GM21447 (cell line): Measurements from ENCODE around the gene DENND2C.

Source experiments
- ATAC-seq: cut with Tn5 transposase; IDR thresholded peaks from one replicate; pipeline ENCODE4 v1.9.1; 2021; ENCODE audit not compliant: unreplicated experiment

The DENND2C gene

DNA sequence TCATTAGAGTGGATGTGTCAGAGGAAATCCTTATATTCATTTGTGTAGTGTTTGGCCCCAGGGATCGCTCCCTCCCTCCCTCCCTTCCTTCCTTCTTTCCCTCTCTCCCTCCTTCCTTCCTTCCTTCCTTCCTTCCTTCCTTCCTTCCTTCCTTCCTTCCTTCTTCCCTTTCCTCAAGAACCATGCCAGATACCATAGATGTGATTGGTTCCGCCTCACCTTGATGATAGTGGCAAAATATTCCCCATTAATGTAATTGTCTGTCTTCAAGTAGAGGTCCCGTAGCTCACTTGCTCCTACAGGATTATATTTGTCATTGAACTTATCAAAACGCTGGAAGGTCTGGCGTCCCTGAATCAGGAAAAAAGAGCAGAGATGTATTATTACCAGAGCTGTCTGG lies 7.8 kb upstream of the DENND2C start:
- ATAC-seq, result no peak

DNA sequence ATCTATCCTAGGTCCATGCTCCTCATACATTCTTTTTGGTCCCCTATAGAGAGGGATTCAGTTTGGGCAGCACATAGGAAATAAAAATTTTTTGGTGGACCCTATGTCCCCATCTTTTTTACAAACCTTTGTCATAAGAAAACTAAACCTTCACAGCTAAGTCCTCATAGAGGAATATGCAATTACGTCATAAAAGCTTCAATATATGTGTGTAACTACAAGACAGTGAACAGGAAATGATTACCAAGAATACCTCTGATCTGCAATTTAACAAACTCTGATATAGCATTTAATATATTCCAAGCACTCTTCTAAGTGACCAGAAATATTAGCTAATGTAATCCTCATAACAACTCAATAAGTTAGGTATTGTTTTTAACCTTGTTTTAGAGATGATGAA lies 6.3 kb upstream of the DENND2C start:
- ATAC-seq, result no peak

GRCh38 chr1:114671939-114672275 lies 2.1 kb upstream of the DENND2C start:
- ATAC-seq, result no peak

GRCh38 chr1:114671011-114671938 lies 1.4 kb upstream of the DENND2C start:
- ATAC-seq, result no peak

DNA sequence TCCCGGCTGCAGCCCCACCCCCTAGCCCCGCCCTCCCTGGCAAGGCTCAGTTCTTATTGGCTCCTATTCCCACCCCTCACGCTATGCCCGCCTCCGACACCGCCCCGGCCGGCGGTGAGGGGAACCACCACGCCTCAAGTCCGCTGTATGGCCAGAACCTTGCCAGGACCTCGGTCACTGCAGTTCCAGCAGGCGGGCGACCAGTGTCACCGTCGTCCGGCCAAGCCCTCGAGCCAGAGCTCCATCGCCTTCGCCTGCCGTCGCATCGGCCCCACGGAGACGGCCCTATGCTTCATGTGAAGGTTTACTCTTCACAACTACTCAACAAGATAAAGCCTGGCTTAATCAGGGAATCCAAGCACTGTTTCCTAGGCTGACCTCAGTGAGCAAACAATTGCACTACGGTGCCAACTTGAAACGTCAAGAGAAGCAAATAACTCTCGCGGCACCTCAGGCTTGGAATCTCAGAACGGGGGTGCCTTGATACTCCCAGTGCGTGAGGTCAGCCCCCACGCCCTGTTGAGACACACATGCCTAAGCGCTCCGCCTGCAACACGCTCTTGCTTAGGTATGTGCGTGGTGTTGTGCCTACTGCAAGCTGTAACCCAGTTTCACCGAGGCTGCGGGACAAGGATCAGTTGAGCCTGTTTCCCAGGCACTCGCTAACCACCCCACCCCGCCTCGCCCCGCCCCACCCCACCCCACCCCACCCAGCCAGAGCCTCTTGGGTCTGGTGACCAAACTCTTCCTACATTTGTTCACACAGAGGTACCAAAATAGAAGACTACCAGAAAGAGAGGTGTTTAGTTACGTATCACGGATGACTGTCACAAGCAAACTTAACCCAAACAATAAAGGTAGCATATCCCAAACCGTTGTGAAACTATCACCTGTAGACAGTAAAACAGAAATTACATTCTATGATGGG lies 498 bp upstream of the DENND2C start:
- ATAC-seq, result peak; percentile 99

GRCh38 chr1:114668784-114669561 lies 876 bp downstream of the DENND2C start:
- no peak for ATAC-seq

GRCh38 chr1:114668373-114668772 lies 1.5 kb downstream of the DENND2C start:
- ATAC-seq, result no peak

DNA sequence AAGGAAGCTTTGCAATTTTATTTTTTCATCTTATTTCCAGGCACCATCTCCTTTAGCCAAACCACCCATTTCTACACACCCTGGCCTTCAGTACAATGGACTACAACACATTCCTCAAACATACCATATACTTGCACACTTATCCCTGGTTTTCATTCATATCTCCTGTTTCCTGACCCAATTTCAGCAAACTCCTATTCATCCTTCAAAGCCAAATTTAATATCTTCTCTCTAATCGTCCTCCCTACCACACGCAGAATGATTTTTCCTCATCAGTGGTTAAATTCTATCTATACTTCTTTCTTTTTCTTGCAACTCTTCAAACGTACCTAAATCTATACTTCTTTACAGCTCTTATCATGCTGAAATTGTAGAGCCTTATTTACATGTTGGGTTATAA lies 2.9 kb downstream of the DENND2C start:
- ATAC-seq, result no peak

GRCh38 chr1:114660238-114660637 lies 9.6 kb downstream of the DENND2C start:
- no peak for ATAC-seq

DNA sequence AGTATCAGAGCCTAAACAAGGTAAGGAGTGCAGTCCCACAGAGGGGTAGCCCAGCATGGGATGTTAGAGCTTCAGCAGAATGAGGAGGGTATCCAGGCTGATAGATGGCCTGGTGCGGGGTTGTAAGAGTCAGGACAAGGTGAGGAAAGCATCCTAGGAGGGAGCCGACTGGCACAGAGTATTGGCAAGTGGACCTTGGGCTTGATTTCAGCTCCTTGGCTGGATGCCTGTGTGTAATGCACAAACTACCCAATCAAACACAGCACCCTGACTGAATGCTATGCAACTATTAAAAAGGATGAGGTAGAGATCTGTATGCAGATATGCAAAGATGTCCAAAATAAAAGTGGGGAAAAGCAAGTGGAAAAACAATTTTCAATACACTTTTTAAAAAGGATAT lies 18.0 kb downstream of the DENND2C start:
- ATAC-seq, result no peak

- no peak for ATAC-seq
Measured at GRCh38 chr1:114648503-114648902, 21.3 kb downstream of the DENND2C start.

DNA sequence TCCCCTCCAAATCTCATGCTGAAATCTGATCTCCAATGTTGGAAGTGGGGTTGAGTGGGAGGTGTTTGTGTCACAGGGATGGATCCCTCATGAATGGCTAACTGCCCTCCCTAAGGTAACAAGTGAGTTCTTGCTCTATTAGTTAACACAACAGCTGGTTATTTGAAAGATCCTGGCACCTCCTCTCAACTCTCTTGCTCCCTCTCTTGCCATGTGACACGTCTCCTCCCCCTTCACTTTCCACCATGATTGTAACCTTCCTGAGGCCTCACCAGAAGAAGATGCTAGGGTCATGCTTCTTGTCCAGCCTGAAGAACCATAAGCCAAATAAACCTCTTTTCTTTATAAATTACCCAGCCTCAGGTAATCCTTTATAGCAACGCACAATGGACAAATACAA lies 28.5 kb downstream of the DENND2C start:
- ATAC-seq, result no peak

GRCh38 chr1:114638910-114639309 lies 30.9 kb downstream of the DENND2C start:
- ATAC-seq, result no peak

DNA sequence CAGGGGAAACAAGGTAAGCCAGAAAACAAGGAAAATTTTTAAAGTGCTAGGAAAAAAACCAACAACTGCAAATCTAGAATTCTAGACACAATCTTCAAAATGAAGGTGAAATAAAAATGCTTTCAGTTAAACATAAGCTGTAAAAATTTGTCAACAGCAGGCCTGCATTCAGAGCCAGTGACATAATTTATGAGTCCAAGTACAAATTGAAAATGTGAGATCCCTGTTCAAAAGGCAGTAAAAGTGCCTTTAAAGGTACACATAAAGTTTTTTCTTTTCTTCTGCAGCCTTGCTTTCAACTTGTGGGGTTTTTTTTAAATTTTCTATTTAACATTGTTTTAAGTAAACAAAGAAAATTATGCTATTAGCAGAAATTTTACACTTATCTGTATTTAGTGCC lies 37.4 kb downstream of the DENND2C start:
- ATAC-seq, result no peak

DNA sequence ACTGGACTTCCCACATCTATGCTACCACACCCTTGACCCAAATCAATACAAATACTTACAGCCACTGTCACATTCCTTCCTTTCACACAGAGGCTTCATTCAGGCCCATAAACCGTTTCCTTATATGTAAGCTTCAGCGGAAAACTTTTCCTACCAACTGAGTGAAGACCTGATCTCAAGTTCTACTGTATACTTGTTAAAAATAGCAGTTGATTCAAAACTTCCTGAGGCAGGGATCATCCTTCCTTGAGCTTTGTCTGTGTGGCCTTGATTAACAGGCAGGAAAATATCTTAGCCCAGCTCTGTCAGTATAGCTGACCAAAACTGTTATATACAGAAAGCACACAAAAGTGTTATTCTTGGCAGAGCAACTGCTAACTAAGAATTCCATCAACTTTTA lies 42.7 kb downstream of the DENND2C start:
- ATAC-seq, result no peak

DNA sequence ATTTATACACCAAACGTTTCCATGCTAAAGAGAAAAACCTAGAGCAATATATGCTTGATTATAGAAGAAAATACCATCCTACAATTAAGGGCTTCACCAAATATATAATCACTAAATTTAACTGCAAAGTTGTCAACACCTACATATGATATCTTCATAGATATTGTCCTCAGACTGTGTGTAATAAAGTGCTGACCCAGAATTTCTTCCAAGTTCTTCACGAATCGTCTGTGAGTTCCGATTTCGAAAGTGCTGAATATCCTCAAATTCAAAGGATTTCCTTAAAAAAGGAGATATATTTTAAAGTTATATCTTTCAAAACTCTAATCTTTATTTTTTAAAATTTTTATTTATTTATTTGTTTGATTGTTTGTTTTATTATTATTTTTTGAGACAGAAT lies 46.5 kb downstream of the DENND2C start:
- ATAC-seq, result no peak

- no peak for ATAC-seq
Measured at GRCh38 chr1:114620419-114620818, 49.4 kb downstream of the DENND2C start.

DNA sequence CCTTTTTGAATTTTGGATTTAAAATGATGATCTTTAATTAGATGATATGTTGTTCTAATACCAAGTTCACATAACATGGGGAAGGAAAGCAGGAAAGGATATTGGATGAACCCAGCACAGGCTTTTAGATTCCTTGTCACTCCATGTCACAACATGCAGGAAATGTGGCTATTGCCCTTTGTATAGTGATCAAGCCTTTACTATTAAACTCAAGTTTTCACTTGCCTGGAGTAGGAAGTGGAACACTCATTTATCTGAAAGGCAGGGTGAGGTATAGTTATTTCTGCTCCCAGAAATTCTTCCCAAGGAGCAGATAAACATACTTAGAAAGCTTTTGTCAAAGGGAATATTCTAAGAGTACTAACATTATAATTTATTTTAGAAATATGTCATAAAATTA lies 51.2 kb downstream of the DENND2C start:
- no peak for ATAC-seq

DNA sequence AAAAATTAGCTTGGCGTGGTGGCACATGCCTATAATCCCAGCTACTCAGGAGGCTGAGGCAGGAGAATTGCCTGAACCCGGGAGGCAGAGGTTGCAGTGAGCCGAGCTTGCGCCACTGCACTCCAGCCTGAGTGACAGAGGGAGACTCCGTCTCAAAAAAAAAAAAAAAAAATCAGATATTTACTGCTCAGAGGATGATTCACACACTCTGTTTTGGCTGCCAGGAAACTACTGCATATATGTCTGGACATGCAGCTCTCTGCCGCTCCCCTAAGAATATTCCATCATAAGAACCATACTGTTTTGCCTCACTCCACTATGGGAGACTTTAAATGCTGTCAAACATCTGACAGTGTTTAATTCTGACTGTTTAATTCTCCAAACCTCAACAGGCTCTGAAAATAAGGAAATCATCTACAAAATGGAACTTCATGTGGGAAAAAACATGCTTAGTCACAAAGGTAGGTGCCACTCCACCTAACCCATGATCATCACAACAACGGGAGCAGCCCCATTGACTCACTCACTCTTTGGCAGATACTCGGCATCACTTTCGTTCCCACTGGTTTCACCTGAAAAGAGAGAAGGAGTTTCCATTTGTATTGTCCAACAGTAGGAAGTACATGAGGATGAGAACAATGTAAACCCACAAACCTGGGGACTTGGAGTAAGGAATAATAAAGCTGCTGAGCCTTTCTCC lies 59.2 kb downstream of the DENND2C start:
- no peak for ATAC-seq

- ATAC-seq, result no peak
Measured at GRCh38 chr1:114609826-114610225, 60.0 kb downstream of the DENND2C start.

GRCh38 chr1:114609026-114609425 lies 60.8 kb downstream of the DENND2C start:
- ATAC-seq, result no peak
